ENCODE measurements around the gene AQP7.
"Not testable (repeated sequence)": the region's sequence is repeated elsewhere in the genome, so short reads cannot be mapped to it uniquely, and the experiment has no call there.

The AQP7 gene

GRCh38 chr9:33402371-33402770, at the start of gene AQP7:
Gene AQP7 (minus strand): TSS chr9:33402568. CDS start chr9:33401262, 1,306 bp downstream.
- DNase-seq, result not testable (repeated sequence)

GRCh38 chr9:33450621-33451146, 48.3 kb upstream of the AQP7 start:
- DNase-seq, result no peak

- no peak for DNase-seq
Measured at GRCh38 chr9:33449715-33450114, 47.3 kb upstream of the AQP7 start.

- DNase-seq, result no peak
Measured at GRCh38 chr9:33447799-33448553, 45.6 kb upstream of the AQP7 start.

- DNase-seq, result peak; percentile 67
Measured at GRCh38 chr9:33446946-33447798, 44.8 kb upstream of the AQP7 start, which contains the start of gene AQP3. Gene AQP3 (minus strand): TSS chr9:33447593. CDS start chr9:33447530, 63 bp downstream.

GRCh38 chr9:33446240-33446945, 44.0 kb upstream of the AQP7 start:
- DNase-seq, result peak; percentile 56

- no peak for DNase-seq
Measured at GRCh38 chr9:33445389-33446239, 43.2 kb upstream of the AQP7 start.

GRCh38 chr9:33443464-33444154, 41.2 kb upstream of the AQP7 start:
- no peak for DNase-seq

GRCh38 chr9:33443047-33443446, 40.7 kb upstream of the AQP7 start:
- no peak for DNase-seq

- DNase-seq, result no peak
Measured at GRCh38 chr9:33442125-33442524, 39.8 kb upstream of the AQP7 start.

GRCh38 chr9:33440609-33441008, 38.2 kb upstream of the AQP7 start:
- DNase-seq, result no peak

GRCh38 chr9:33440204-33440603, 37.8 kb upstream of the AQP7 start:
- no peak for DNase-seq

GRCh38 chr9:33439731-33440130, 37.4 kb upstream of the AQP7 start:
- no peak for DNase-seq

GRCh38 chr9:33438926-33439680, 36.7 kb upstream of the AQP7 start:
- no peak for DNase-seq

GRCh38 chr9:33437898-33438297, 35.5 kb upstream of the AQP7 start:
- DNase-seq, result no peak

GRCh38 chr9:33437205-33437604, 34.8 kb upstream of the AQP7 start:
- no peak for DNase-seq

GRCh38 chr9:33436445-33436844, 34.1 kb upstream of the AQP7 start:
- DNase-seq, result no peak

GRCh38 chr9:33435821-33436277, 33.5 kb upstream of the AQP7 start:
- DNase-seq, result no peak

GRCh38 chr9:33434317-33435105, 32.1 kb upstream of the AQP7 start:
- no peak for DNase-seq

- DNase-seq, result no peak
Measured at GRCh38 chr9:33433871-33434270, 31.5 kb upstream of the AQP7 start.

Data from activated gamma-delta T cell treated with Interleukin-2 at 50 U/mL for 16 hours (primary cell).